Adrenal gland (tissue), 5 donors: ENCODE data around the gene SAFB.

Experiments used
- CTCF ChIP-seq, 6 experiments: fragments of 450-650 bp in 4 of 6; fragments of 200-600 bp in 2 of 6; sonication (generic) in 1 of 6; IDR thresholded peaks; 1 replicate in 5 of 6; 2 replicates in 1 of 6; pipeline versions ENCODE4 v1.5.1 to v1.8.0; 2016 to 2021; ENCODE audit warnings: antibody characterized with exemption in 6 of 6, mild to moderate bottlenecking in 2 of 6, moderate library complexity in 1 of 6
- POLR2A ChIP-seq, 2 donors: fragments of 450-650 bp; IDR thresholded peaks; one replicate each; pipeline ENCODE4 v1.6.1; 2017; ENCODE audit warnings: antibody characterized with exemption in 2 of 2, mild to moderate bottlenecking in 2 of 2, moderate library complexity in 1 of 2
- donor health status: DM: no; HTN: no; CAD: no.

- no peak for TF ChIP-seq CTCF (IDR thresholded peaks at IDR 0.05)
- no peak for TF ChIP-seq POLR2A (IDR thresholded peaks at IDR 0.05)
Measured at GRCh38 chr19:5698635-5699422, 75.9 kb downstream of the SAFB start.
